GM12878 (cell line): ENCODE data around the gene ADD2. TPM values are rescaled to one million over a fixed set of nuclear protein-coding genes. Genes with fewer than 3 reads are reported as not detected.

ENCODE experiments used
- ATAC-seq: fragments of 200-7000 bp; cut with Tn5 transposase; 3 replicates; pipeline ENCODE4 v1.9.1; 2020; ENCODE audit warnings: mild to moderate bottlenecking, moderate library complexity
- BruUV-seq: library from RNA; stranded (reverse); fragments of 400-500 nt; replicated peaks from 2 replicates; lab custom pipeline; 2021; lab: Mats Ljungman, UMichigan
- CTCF ChIA-PET: fragments of 300-600 bp; sonication (Branson Sonifier 250); formaldehyde crosslinking; extraction: SDS; loops from one replicate; lab custom pipeline; 2021; ENCODE audit warnings: inconsistent platforms; lab: Yijun Ruan, JAX
- POLR2A ChIA-PET: fragments of 350-600 bp; formaldehyde crosslinking; extraction: SDS; loops from one replicate; lab custom pipeline; 2021; ENCODE audit warnings: inconsistent platforms; lab: Charles Lee
- RAD21 ChIA-PET: fragments of 300-600 bp; sonication (Branson Sonifier 250); formaldehyde crosslinking; loops from one replicate; lab custom pipeline; 2023; ENCODE audit warnings: antibody characterized with exemption; ENCODE audit not compliant: unreplicated experiment; lab: Charles Lee
- SMC1A ChIA-PET: fragments of 300-600 bp; sonication (Branson Sonifier 250); formaldehyde crosslinking; loops from one replicate; lab custom pipeline; 2023; ENCODE audit not compliant: unreplicated experiment, uncharacterized antibody; lab: Charles Lee
- DNase-seq: peaks from one replicate; pipeline ENCODE4 v3.0.0-alpha.2; 2011; ENCODE audit warnings: low read depth, low spot score
- FAIRE-seq: peaks from 3 replicates; lab custom pipeline; 2011; peaks lifted over from hg19 to GRCh38; lab: Jason Lieb, UNC
- H2AFZ ChIP-seq: 2 replicates; pipeline ENCODE4 v1.6.0; 2011; ENCODE audit warnings: low read depth, low read length, control low read depth; ENCODE audit not compliant: control insufficient read depth
- H3K27ac ChIP-seq: 2 replicates; pipeline ENCODE4 v1.5.1; 2011; ENCODE audit warnings: control low read depth; ENCODE audit not compliant: control insufficient read depth, insufficient read depth
- H3K27me3 ChIP-seq, 2 experiments: replicated peaks in 1 of 2; 2 replicates each; pipeline versions ENCODE4 v1.6.0 to v1.6.1; 2011; ENCODE audit warnings: low read length in 1 of 2; ENCODE audit not compliant: control insufficient read depth in 2 of 2, insufficient read depth in 2 of 2
- H3K36me3 ChIP-seq, 2 experiments: 2 replicates each; pipeline ENCODE4 v1.5.1; 2011; ENCODE audit warnings: low read length in 1 of 2; ENCODE audit not compliant: control insufficient read depth in 2 of 2, insufficient read depth in 2 of 2
- H3K4me1 ChIP-seq: 2 replicates; pipeline ENCODE4 v1.6.1; 2011; ENCODE audit warnings: mild to moderate bottlenecking, low read length, moderate library complexity, mixed read lengths; ENCODE audit not compliant: control insufficient read depth, insufficient read depth
- H3K4me2 ChIP-seq: 2 replicates; pipeline ENCODE4 v1.6.0; 2011; ENCODE audit warnings: control low read depth; ENCODE audit not compliant: control insufficient read depth, insufficient read depth
- H3K4me3 ChIP-seq: fragments of 200-600 bp; sonication (generic); 2 replicates; pipeline ENCODE4 v1.5.1; 2016
- H3K79me2 ChIP-seq: 2 replicates; pipeline ENCODE4 v1.6.0; 2011; ENCODE audit warnings: low read length; ENCODE audit not compliant: control insufficient read depth, insufficient read depth
- H3K9ac ChIP-seq: 2 replicates; pipeline ENCODE4 v1.8.0; 2011; ENCODE audit warnings: low read length, control low read depth, mixed read lengths; ENCODE audit not compliant: control insufficient read depth, insufficient read depth
- H3K9me3 ChIP-seq: replicated peaks from 3 replicates; pipeline ENCODE4 v1.5.1; 2011; ENCODE audit warnings: mild to moderate bottlenecking, low read length; ENCODE audit not compliant: control insufficient read depth, insufficient read depth
- H4K20me1 ChIP-seq: 2 replicates; pipeline ENCODE4 v1.6.0; 2011; ENCODE audit not compliant: control insufficient read depth, insufficient read depth
- ATF7 ChIP-seq: fragments of 450-650 bp; IDR thresholded peaks from 2 replicates; pipeline ENCODE4 v1.6.1; 2016; ENCODE audit warnings: low read depth, mild to moderate bottlenecking
- BRCA1 ChIP-seq: IDR thresholded peaks from 2 replicates; pipeline ENCODE4 v1.6.1; 2011; ENCODE audit warnings: low read depth, low read length, improper control_type of control experiment
- MEF2A ChIP-seq: IDR thresholded peaks from 2 replicates; pipeline ENCODE4 v1.6.1; 2011; ENCODE audit warnings: low read depth, mild to moderate bottlenecking, low read length, moderate library complexity; ENCODE audit not compliant: insufficient read depth
- SMARCA5 ChIP-seq: fragments of 450-650 bp; IDR thresholded peaks from 2 replicates; pipeline ENCODE4 v1.6.1; 2017; ENCODE audit warnings: mild to moderate bottlenecking
- SREBF2 ChIP-seq: IDR thresholded peaks from 2 replicates; pipeline ENCODE4 v1.6.1; 2012; ENCODE audit warnings: mild to moderate bottlenecking, low read length
- TAF1 ChIP-seq: IDR thresholded peaks from 2 replicates; pipeline ENCODE4 v1.6.1; 2011; ENCODE audit warnings: mild to moderate bottlenecking, low read depth, low read length, borderline replicate concordance
- TARDBP ChIP-seq: IDR thresholded peaks from 2 replicates; pipeline ENCODE4 v1.6.1; 2016; ENCODE audit warnings: borderline replicate concordance
- USF2 ChIP-seq: IDR thresholded peaks from 2 replicates; pipeline ENCODE4 v1.6.1; 2011; ENCODE audit warnings: low read depth, low read length, improper control_type of control experiment, borderline replicate concordance
- ZBED1 ChIP-seq: IDR thresholded peaks from 2 replicates; pipeline ENCODE4 v1.6.1; 2016; ENCODE audit warnings: borderline replicate concordance
- ZBTB4 ChIP-seq: fragments of 450-650 bp; formaldehyde crosslinking; IDR thresholded peaks from 2 replicates; pipeline ENCODE4 v1.4.0; 2022; ENCODE audit warnings: mild to moderate bottlenecking, moderate library complexity
- ZNF384 ChIP-seq: IDR thresholded peaks from 2 replicates; pipeline ENCODE4 v1.6.1; 2012; ENCODE audit warnings: low read depth, mild to moderate bottlenecking, low read length, improper control_type of control experiment, borderline replicate concordance
- WGBS: methylation state at CpG from one replicate; pipeline ENCODE4 v1.1.6; 2016; ENCODE audit warnings: low lambda C conversion rate; ENCODE audit not compliant: insufficient replicate concordance, insufficient coverage; ENCODE audit errors: missing lambda C conversion rate; 5-methylcytosine and 5-hydroxymethylcytosine counted together
- in situ Hi-C: fragments of 300-500 bp; cut with MboI; formaldehyde crosslinking; loops from 9 replicates; pipeline ENCODE4 v1.14.3; 2018; ENCODE audit warnings: mixed read lengths
- intact Hi-C: fragments of 100-400 bp; cut with micrococcal nuclease; formaldehyde crosslinking; loops from one replicate; pipeline ENCODE4 v1.14.2; 2022; ENCODE audit not compliant: unreplicated experiment
- polyA plus RNA-seq, 11 experiments: library from polyadenylated mRNA; depleted of rRNA in 4 of 11; unstranded in 6 of 11; stranded (reverse) in 5 of 11; fragments of >200 nt; fragmentation: Nextera tagmentation in 4 of 11; fragmentation: Illumina TruSeq in 1 of 11; extraction: Ambion mirVana in 4 of 11; extraction: Trizol in 1 of 11; gene quantifications; 1 replicate in 1 of 11; 2 replicates in 10 of 11; pipeline versions ENCODE4 v1.2.1 to v1.2.3, GENCODE V29; 2011 to 2016; ENCODE audit warnings: inconsistent platforms in 2 of 11, missing spikeins in 2 of 11, low read depth in 1 of 11
- small RNA-seq: library from RNA; depleted of rRNA; stranded (forward); fragments of <200 nt; gene quantifications from one replicate; pipeline ENCODE3, GENCODE V24; 2014
- total RNA-seq, 4 experiments: library from RNA; depleted of rRNA in 3 of 4; stranded (reverse); fragments of >200 nt in 3 of 4; fragmentation: Illumina TruSeq in 1 of 4; extraction: Trizol in 1 of 4; gene quantifications; 2 replicates each; pipeline versions ENCODE4 v1.2.1 to v1.2.3, GENCODE V29; 2013 to 2021

The ADD2 gene
- total and polyA plus RNA-seq, 10 of the 15 experiments (the other 5 are each of a cell fraction or from before 2014, with no cell fraction given) = 0.05 to 0.13 (median 0.08) TPM; not detected in 7

GRCh38 chr2:70607121-70607561, 160.9 kb downstream of the ADD2 start:
- Histone ChIP-seq H3K27ac (no peak overlapping the region), H3K4me1 (no peaks in the 10 kb centered on the region), H3K79me2 (no peaks in the 10 kb centered on the region), H4K20me1 (no peaks in the 10 kb centered on the region), H3K4me2 (no peak overlapping the region), H3K36me3 (no peaks in the 10 kb centered on the region), H3K4me3 (no peak overlapping the region), H3K9me3 (no peaks in the 10 kb centered on the region), H3K9ac (no peak overlapping the region), H2AFZ (no peak overlapping the region), H3K27me3 (peaks cover 0 to 2% of the 10 kb centered on the region in 2 experiments; a peak in 2 of 4 replicates)
- intact Hi-C loops = no loop called here
- in situ Hi-C loops = no loop called here
- ChIA-PET CTCF (interaction anchor here (0.8 to 1.7 kb wide), 2 partner anchors 9 to 11 kb away, joined by 3 to 6 read pairs; no protein-coding TSS in a partner anchor), POLR2A (no interaction called here), RAD21 (no interaction called here), SMC1A (interaction anchor here (0.5 kb wide), 1 partner anchor 230 kb away, joined by 4 read pairs; no protein-coding TSS in a partner anchor)
- BruUV-seq = no TSS peak
- no peak for ATAC-seq
- no peak for FAIRE-seq
- TF ChIP-seq SMARCA5 (no peak), MEF2A (no peak), TARDBP (no peak), ATF7 (no peak), TAF1 (no peak), ZBTB4 (CRISPR knock-in tag) (no peak), USF2 (no peak), SREBF2 (no peak), ZNF384 (no peak), ZBED1 (no peak), BRCA1 (no peak)
- no peak for DNase-seq
- WGBS = 7% methylated on average over 8 of the region's 8 CpGs

Small RNAs within 50 kb of the gene (small RNA-seq; reads per million reads assigned to genes)
- not detected for gene HMGN2P21

Other genes starting within 250 kb of the ADD2 start
Only the 7 nearest of the 8 such genes appear.
- gene TGFA, start 214.4 kb downstream of the ADD2 start, total RNA-seq (2014; rRNA removed) = not detected in 2 replicates
- gene TGFA, start 214.4 kb downstream of the ADD2 start, total RNA-seq (2014; rRNA removed; fragmentation: Illumina TruSeq; extraction: Trizol) = not detected in 2 replicates
- 0.23 TPM in 1 of 2 replicates, not detected in the other for gene TGFA, start 214.4 kb downstream of the ADD2 start, total RNA-seq (2021)
- not detected in 2 replicates for gene TGFA, start 214.4 kb downstream of the ADD2 start, polyA plus RNA-seq (2011; rRNA removed)
- gene TGFA, start 214.4 kb downstream of the ADD2 start, polyA plus RNA-seq (2014; fragmentation: Illumina TruSeq; extraction: Trizol) = not detected in 2 replicates
- not detected for gene TGFA, start 214.4 kb downstream of the ADD2 start, polyA plus RNA-seq (2014; fragmentation: Nextera tagmentation; extraction: Ambion mirVana)
- 0.03 TPM in 1 of 2 replicates, not detected in the other for gene TGFA, start 214.4 kb downstream of the ADD2 start, polyA plus RNA-seq (2014; rRNA removed)
- gene TGFA, start 214.4 kb downstream of the ADD2 start, polyA plus RNA-seq (2016; fragmentation: Nextera tagmentation; extraction: Ambion mirVana) = not detected
- gene FIGLA, start 22.4 kb upstream of the ADD2 start, total RNA-seq (2014; rRNA removed) = not detected in 2 replicates
- not detected in 2 replicates for gene FIGLA, start 22.4 kb upstream of the ADD2 start, total RNA-seq (2014; rRNA removed; fragmentation: Illumina TruSeq; extraction: Trizol)
- not detected in 2 replicates for gene FIGLA, start 22.4 kb upstream of the ADD2 start, total RNA-seq (2021)
- not detected in 2 replicates for gene FIGLA, start 22.4 kb upstream of the ADD2 start, polyA plus RNA-seq (2011; rRNA removed)
- not detected in 2 replicates for gene FIGLA, start 22.4 kb upstream of the ADD2 start, polyA plus RNA-seq (2014; fragmentation: Illumina TruSeq; extraction: Trizol)
- not detected for gene FIGLA, start 22.4 kb upstream of the ADD2 start, polyA plus RNA-seq (2014; fragmentation: Nextera tagmentation; extraction: Ambion mirVana)
- gene FIGLA, start 22.4 kb upstream of the ADD2 start, polyA plus RNA-seq (2014; rRNA removed) = not detected in 2 replicates
- not detected for gene FIGLA, start 22.4 kb upstream of the ADD2 start, polyA plus RNA-seq (2016; fragmentation: Nextera tagmentation; extraction: Ambion mirVana)
- gene CLEC4F, start 52.4 kb upstream of the ADD2 start, total RNA-seq (2014; rRNA removed) = not detected in 2 replicates
- gene CLEC4F, start 52.4 kb upstream of the ADD2 start, total RNA-seq (2014; rRNA removed; fragmentation: Illumina TruSeq; extraction: Trizol) = not detected in 2 replicates
- not detected in 2 replicates for gene CLEC4F, start 52.4 kb upstream of the ADD2 start, total RNA-seq (2021)
- 0.03 TPM in 1 of 2 replicates, not detected in the other for gene CLEC4F, start 52.4 kb upstream of the ADD2 start, polyA plus RNA-seq (2011; rRNA removed)
- gene CLEC4F, start 52.4 kb upstream of the ADD2 start, polyA plus RNA-seq (2014; fragmentation: Illumina TruSeq; extraction: Trizol) = not detected in 2 replicates
- gene CLEC4F, start 52.4 kb upstream of the ADD2 start, polyA plus RNA-seq (2014; fragmentation: Nextera tagmentation; extraction: Ambion mirVana) = not detected
- gene CLEC4F, start 52.4 kb upstream of the ADD2 start, polyA plus RNA-seq (2014; rRNA removed) = not detected in 2 replicates
- gene CLEC4F, start 52.4 kb upstream of the ADD2 start, polyA plus RNA-seq (2016; fragmentation: Nextera tagmentation; extraction: Ambion mirVana) = not detected
- gene CD207, start 67.6 kb upstream of the ADD2 start, total RNA-seq (2014; rRNA removed) = not detected in 2 replicates
- not detected in 2 replicates for gene CD207, start 67.6 kb upstream of the ADD2 start, total RNA-seq (2014; rRNA removed; fragmentation: Illumina TruSeq; extraction: Trizol)
- not detected in 2 replicates for gene CD207, start 67.6 kb upstream of the ADD2 start, total RNA-seq (2021)
- not detected in 2 replicates for gene CD207, start 67.6 kb upstream of the ADD2 start, polyA plus RNA-seq (2011; rRNA removed)
- not detected in 2 replicates for gene CD207, start 67.6 kb upstream of the ADD2 start, polyA plus RNA-seq (2014; fragmentation: Illumina TruSeq; extraction: Trizol)
- not detected for gene CD207, start 67.6 kb upstream of the ADD2 start, polyA plus RNA-seq (2014; fragmentation: Nextera tagmentation; extraction: Ambion mirVana)
- gene CD207, start 67.6 kb upstream of the ADD2 start, polyA plus RNA-seq (2014; rRNA removed) = not detected in 2 replicates
- gene CD207, start 67.6 kb upstream of the ADD2 start, polyA plus RNA-seq (2016; fragmentation: Nextera tagmentation; extraction: Ambion mirVana) = not detected
- gene VAX2, start 132.4 kb upstream of the ADD2 start, total RNA-seq (2014; rRNA removed) = not detected in 2 replicates
- gene VAX2, start 132.4 kb upstream of the ADD2 start, total RNA-seq (2014; rRNA removed; fragmentation: Illumina TruSeq; extraction: Trizol) = not detected in 2 replicates
- not detected in 2 replicates for gene VAX2, start 132.4 kb upstream of the ADD2 start, total RNA-seq (2021)
- not detected in 2 replicates for gene VAX2, start 132.4 kb upstream of the ADD2 start, polyA plus RNA-seq (2011; rRNA removed)
- not detected in 2 replicates for gene VAX2, start 132.4 kb upstream of the ADD2 start, polyA plus RNA-seq (2014; fragmentation: Illumina TruSeq; extraction: Trizol)
- gene VAX2, start 132.4 kb upstream of the ADD2 start, polyA plus RNA-seq (2014; fragmentation: Nextera tagmentation; extraction: Ambion mirVana) = not detected
- gene VAX2, start 132.4 kb upstream of the ADD2 start, polyA plus RNA-seq (2014; rRNA removed) = not detected in 2 replicates
- gene VAX2, start 132.4 kb upstream of the ADD2 start, polyA plus RNA-seq (2016; fragmentation: Nextera tagmentation; extraction: Ambion mirVana) = not detected
- not detected in 2 replicates for gene ATP6V1B1, start 167.7 kb upstream of the ADD2 start, total RNA-seq (2014; rRNA removed)
- not detected in 2 replicates for gene ATP6V1B1, start 167.7 kb upstream of the ADD2 start, total RNA-seq (2014; rRNA removed; fragmentation: Illumina TruSeq; extraction: Trizol)
- not detected in 2 replicates for gene ATP6V1B1, start 167.7 kb upstream of the ADD2 start, total RNA-seq (2021)
- gene ATP6V1B1, start 167.7 kb upstream of the ADD2 start, polyA plus RNA-seq (2011; rRNA removed) = not detected in 2 replicates
- gene ATP6V1B1, start 167.7 kb upstream of the ADD2 start, polyA plus RNA-seq (2014; fragmentation: Illumina TruSeq; extraction: Trizol) = not detected in 2 replicates
- gene ATP6V1B1, start 167.7 kb upstream of the ADD2 start, polyA plus RNA-seq (2014; fragmentation: Nextera tagmentation; extraction: Ambion mirVana) = not detected
- not detected in 2 replicates for gene ATP6V1B1, start 167.7 kb upstream of the ADD2 start, polyA plus RNA-seq (2014; rRNA removed)
- not detected for gene ATP6V1B1, start 167.7 kb upstream of the ADD2 start, polyA plus RNA-seq (2016; fragmentation: Nextera tagmentation; extraction: Ambion mirVana)
- gene ANKRD53, start 210.4 kb upstream of the ADD2 start, total RNA-seq (2014; rRNA removed) = 0.11 TPM in 1 of 2 replicates, not detected in the other
- gene ANKRD53, start 210.4 kb upstream of the ADD2 start, total RNA-seq (2014; rRNA removed; fragmentation: Illumina TruSeq; extraction: Trizol) = not detected in 2 replicates
- not detected in 2 replicates for gene ANKRD53, start 210.4 kb upstream of the ADD2 start, total RNA-seq (2021)
- gene ANKRD53, start 210.4 kb upstream of the ADD2 start, polyA plus RNA-seq (2011; rRNA removed) = 0.04 TPM in 1 of 2 replicates, not detected in the other
- gene ANKRD53, start 210.4 kb upstream of the ADD2 start, polyA plus RNA-seq (2014; fragmentation: Illumina TruSeq; extraction: Trizol) = not detected in 2 replicates
- under 1 TPM in 1 of 2 experiments, not detected in 1; 0.04 TPM for gene ANKRD53, start 210.4 kb upstream of the ADD2 start, polyA plus RNA-seq (2014; fragmentation: Nextera tagmentation; extraction: Ambion mirVana)
- gene ANKRD53, start 210.4 kb upstream of the ADD2 start, polyA plus RNA-seq (2014; rRNA removed) = 0.04 TPM in 1 of 2 replicates, not detected in the other
- gene ANKRD53, start 210.4 kb upstream of the ADD2 start, polyA plus RNA-seq (2016; fragmentation: Nextera tagmentation; extraction: Ambion mirVana) = not detected